GM21737 (cell line): ENCODE measurements around the gene SRPRB.

Source experiments
- ATAC-seq: cut with Tn5 transposase; IDR thresholded peaks from one replicate; pipeline ENCODE4 v1.9.1; 2021; ENCODE audit warnings: mild to moderate bottlenecking, moderate library complexity; ENCODE audit not compliant: unreplicated experiment

The SRPRB gene

GRCh38 chr3:133863911-133864310, 58.3 kb downstream of the SRPRB start:
- no peak for ATAC-seq

- no peak for ATAC-seq
These were observed 59.0 kb downstream of the SRPRB start for GRCh38 chr3:133864616-133865015.

GRCh38 chr3:133865136-133865855, 59.7 kb downstream of the SRPRB start:
- no peak for ATAC-seq

GRCh38 chr3:133866141-133866540, 60.5 kb downstream of the SRPRB start:
- ATAC-seq: no peak

- no peak for ATAC-seq
These were observed 62.6 kb downstream of the SRPRB start for GRCh38 chr3:133868186-133868585.

- no peak for ATAC-seq
These were observed 63.3 kb downstream of the SRPRB start for GRCh38 chr3:133868758-133869475.

GRCh38 chr3:133869586-133869985, 64.0 kb downstream of the SRPRB start:
- no peak for ATAC-seq

GRCh38 chr3:133870822-133871221, 65.2 kb downstream of the SRPRB start:
- no peak for ATAC-seq
